MCF 10A (cell line): ENCODE data around the gene ZNF500. TPM values are rescaled to one million over a fixed set of nuclear protein-coding genes. Genes with fewer than 3 reads are reported as not detected.

Experiments used
- BruUV-seq: library from RNA; stranded (reverse); fragments of 400-500 nt; replicated peaks from 2 replicates; lab custom pipeline; 2021; lab: Mats Ljungman, UMichigan
- CTCF ChIA-PET: fragments of 300-600 bp; sonication (Branson Sonifier 250); formaldehyde crosslinking; extraction: SDS; loops from one replicate; lab custom pipeline; 2021; ENCODE audit warnings: antibody characterized with exemption, inconsistent platforms; lab: Yijun Ruan, JAX
- POLR2A ChIA-PET: fragments of 300-600, 350-650 bp; sonication (Branson Sonifier 250); formaldehyde crosslinking; extraction: SDS; loops from one replicate; lab custom pipeline; 2020; ENCODE audit warnings: antibody characterized with exemption, inconsistent platforms; lab: Yijun Ruan, JAX
- DNase-seq: peaks from one replicate; pipeline ENCODE4 v3.0.0-alpha.2; 2018; ENCODE audit not compliant: unreplicated experiment
- H3K27ac Mint-ChIP-seq: one replicate; pipeline ENCODE4 v1.8.0; 2022; ENCODE audit warnings: mild to moderate bottlenecking, low read depth, mixed read lengths; ENCODE audit not compliant: unreplicated experiment
- H3K27me3 Mint-ChIP-seq: one replicate; pipeline ENCODE4 v1.8.0; 2022; ENCODE audit warnings: mixed read lengths; ENCODE audit not compliant: insufficient read depth, unreplicated experiment
- H3K36me3 Mint-ChIP-seq: one replicate; pipeline ENCODE4 v1.8.0; 2022; ENCODE audit warnings: mild to moderate bottlenecking, moderate library complexity, mixed read lengths; ENCODE audit not compliant: insufficient read depth, unreplicated experiment
- H3K4me1 Mint-ChIP-seq: one replicate; pipeline ENCODE4 v1.8.0; 2022; ENCODE audit warnings: mixed read lengths; ENCODE audit not compliant: insufficient read depth, unreplicated experiment
- H3K4me3 Mint-ChIP-seq: one replicate; pipeline ENCODE4 v1.8.0; 2022; ENCODE audit warnings: mild to moderate bottlenecking, moderate library complexity, mixed read lengths; ENCODE audit not compliant: unreplicated experiment
- H3K9me3 Mint-ChIP-seq: one replicate; pipeline ENCODE4 v1.8.0; 2022; ENCODE audit warnings: mixed read lengths; ENCODE audit not compliant: unreplicated experiment
- CTCF ChIP-seq: fragments of 200-600 bp; IDR thresholded peaks from one replicate; pipeline ENCODE4 v1.8.0; 2022; ENCODE audit warnings: antibody characterized with exemption, mild to moderate bottlenecking; ENCODE audit not compliant: unreplicated experiment
- intact Hi-C: fragments of 100-400 bp; cut with micrococcal nuclease; formaldehyde crosslinking; loops from 2 replicates; pipeline ENCODE4 v1.14.1; 2022
- total RNA-seq: library from RNA; stranded (reverse); gene quantifications from 2 replicates; pipeline ENCODE4 v1.2.3, GENCODE V29; 2022

Gene ZNF500
- total RNA-seq, 1 experiment from 2014 or later: 13.8 TPM

- DNase-seq: no peak
- no TSS peak for BruUV-seq
- Mint-ChIP-seq H3K36me3 (peaks cover 12% of the 10 kb centered on the region), H3K4me3 (no peak overlapping the region), H3K9me3 (no peaks in the 10 kb centered on the region), H3K4me1 (peaks cover 13% of the 10 kb centered on the region), H3K27ac (no peak overlapping the region), H3K27me3 (no peaks in the 10 kb centered on the region)
- no peak for TF ChIP-seq CTCF
- intact Hi-C loops: loop anchor here (10.0 kb wide), 1 partner anchor 358 kb away; the partner anchor contains the start of gene EEF2KMT
- ChIA-PET CTCF (interaction anchor here (0.7 kb wide), 2 partner anchors 32 to 244 kb away, joined by 3 read pairs; no protein-coding TSS in a partner anchor), POLR2A (interaction anchor here (1.8 kb wide), 1 partner anchor 32 kb away, joined by 11 read pairs; no protein-coding TSS in a partner anchor)
Observed at GRCh38 chr16:4736546-4736945, 30.4 kb downstream of the ZNF500 start.

- Mint-ChIP-seq H3K4me3 (peak overlapping the region; percentile 98), H3K27me3 (no peaks in the 10 kb centered on the region), H3K4me1 (peaks cover 13% of the 10 kb centered on the region), H3K36me3 (peaks cover 28% of the 10 kb centered on the region), H3K27ac (peak overlapping the region; percentile 98), H3K9me3 (no peaks in the 10 kb centered on the region)
- POLR2A ChIA-PET: interaction anchor here (0.5 to 2.9 kb wide), 28 partner anchors 10 to 337 kb away, joined by 3 to 64 read pairs (median 5); partner anchors contain the start of genes ALG1, GLYR1, ROGDI and SEPTIN12
- TSS peak; percentile 68 for BruUV-seq
- CTCF ChIA-PET: interaction anchor here (0.5 to 1.3 kb wide), 10 partner anchors 18 to 411 kb away, joined by 3 to 7 read pairs (median 3); partner anchors contain the start of gene MGRN1
- no peak for TF ChIP-seq CTCF
- intact Hi-C loops: loop anchor here (1.0 to 10.0 kb wide), 3 partner anchors 32 to 360 kb away; partner anchors contain the start of genes EEF2KMT and ZNF500
- DNase-seq: peak; percentile 72
Observed at GRCh38 chr16:4734730-4735535, 32.0 kb downstream of the ZNF500 start.

- peak; percentile 98 for DNase-seq
- POLR2A ChIA-PET: interaction anchor here (0.6 to 2.9 kb wide), 29 partner anchors 10 to 338 kb away, joined by 3 to 64 read pairs (median 5); partner anchors contain the start of genes ALG1, GLYR1, NUDT16L1 and ROGDI
- no peaks in the 10 kb centered on the region for H3K9me3 Mint-ChIP-seq
- CTCF ChIA-PET: interaction anchor here (0.6 to 1.3 kb wide), 9 partner anchors 17 to 410 kb away, joined by 3 to 7 read pairs (median 3); partner anchors contain the start of gene MGRN1
- H3K4me1 Mint-ChIP-seq: peaks cover 13% of the 10 kb centered on the region
- TF ChIP-seq CTCF: no peak
- intact Hi-C loops: loop anchor here (1.0 to 10.0 kb wide), 3 partner anchors 33 to 361 kb away; partner anchors contain the start of genes EEF2KMT and ZNF500
- peaks cover 34% of the 10 kb centered on the region for H3K36me3 Mint-ChIP-seq
- H3K27me3 Mint-ChIP-seq: no peaks in the 10 kb centered on the region
- peak within 1 kb of the TSS; percentile 98 for H3K4me3 Mint-ChIP-seq
- peak within 1 kb of the TSS; percentile 98 for H3K27ac Mint-ChIP-seq
- no TSS peak for BruUV-seq
Observed at GRCh38 chr16:4734063-4734729, 32.8 kb downstream of the ZNF500 start, which contains the start of the genes ANKS3 and DNAAF8. TSS of gene ANKS3 (minus strand) at chr16:4734271. CDS start at chr16:4730149, 4,122 bp downstream. TSS of gene DNAAF8 (plus strand) at chr16:4734537. CDS start at chr16:4736515, 1,978 bp downstream.
